Measurements from ENCODE around the gene IL31RA. TPM values are rescaled to one million over a fixed set of nuclear protein-coding genes. Genes with fewer than 3 reads are reported as not detected.

The IL31RA gene
- total RNA-seq, 2 experiments from 2014 or later, result not detected

GRCh38 chr5:55899344-55899743 lies 48.2 kb downstream of the IL31RA start:
- Mint-ChIP-seq H3K27me3 (peaks cover 27% of the 10 kb centered on the region), H3K9me3 (ENCODE audit: low read depth) (peaks cover 2% of the 10 kb centered on the region), H3K4me1 (peaks cover 41% of the 10 kb centered on the region), H3K27ac (no peak overlapping the region), H3K36me3 (no peaks in the 10 kb centered on the region), H3K4me3 (no peak overlapping the region)
- ATAC-seq (no peak), DNase-seq (no peak)
- CTCF ChIA-PET, result no interaction called here

GRCh38 chr5:55900068-55900467 lies 48.9 kb downstream of the IL31RA start:
- ATAC-seq, result no peak
- Mint-ChIP-seq H3K27me3 (peaks cover 30% of the 10 kb centered on the region), H3K4me1 (peaks cover 41% of the 10 kb centered on the region), H3K36me3 (no peaks in the 10 kb centered on the region), H3K9me3 (ENCODE audit: low read depth) (peaks cover 2% of the 10 kb centered on the region), H3K27ac (no peak overlapping the region), H3K4me3 (no peak overlapping the region)
- CTCF ChIA-PET, result no interaction called here
- DNase-seq, result no peak

- Mint-ChIP-seq H3K27ac (no peak overlapping the region), H3K4me3 (no peak overlapping the region), H3K36me3 (no peaks in the 10 kb centered on the region), H3K27me3 (peaks cover 37% of the 10 kb centered on the region), H3K4me1 (peaks cover 44% of the 10 kb centered on the region), H3K9me3 (ENCODE audit: low read depth) (no peaks in the 10 kb centered on the region)
- CTCF ChIA-PET, result no interaction called here
- DNase-seq (no peak), ATAC-seq (no peak)
These were observed 49.6 kb downstream of the IL31RA start for GRCh38 chr5:55900776-55901175.

- Mint-ChIP-seq H3K27me3 (peaks cover 33% of the 10 kb centered on the region), H3K36me3 (no peaks in the 10 kb centered on the region), H3K9me3 (ENCODE audit: low read depth) (no peaks in the 10 kb centered on the region), H3K4me3 (peak overlapping the region; percentile 10), H3K4me1 (peaks cover 43% of the 10 kb centered on the region), H3K27ac (no peak overlapping the region)
- ATAC-seq (no peak), DNase-seq (no peak)
- CTCF ChIA-PET, result no interaction called here
These were observed 51.5 kb downstream of the IL31RA start for GRCh38 chr5:55902696-55903095.

- H3K9me3 Mint-ChIP-seq (ENCODE audit: low read depth), result no peaks in the 10 kb centered on the region
- CTCF ChIA-PET, result no interaction called here
- peak; percentile 93 for ATAC-seq
These were observed 52.1 kb downstream of the IL31RA start for GRCh38 chr5:55903121-55903701.

GRCh38 chr5:55904152-55904551 lies 53.0 kb downstream of the IL31RA start:
- Mint-ChIP-seq H3K27me3 (peaks cover 29% of the 10 kb centered on the region), H3K36me3 (no peaks in the 10 kb centered on the region), H3K27ac (no peak overlapping the region), H3K4me1 (peaks cover 40% of the 10 kb centered on the region), H3K4me3 (no peak overlapping the region), H3K9me3 (ENCODE audit: low read depth) (no peaks in the 10 kb centered on the region)
- ATAC-seq (no peak), DNase-seq (no peak)
- CTCF ChIA-PET, result no interaction called here

More at GRCh38 chr5:55903121-55903701, 52.1 kb downstream of the IL31RA start:
- DNase-seq, result peak; percentile 83
- Mint-ChIP-seq H3K4me1 (peaks cover 40% of the 10 kb centered on the region), H3K27ac (no peak overlapping the region), H3K4me3 (peak overlapping the region; percentile 10), H3K27me3 (peaks cover 31% of the 10 kb centered on the region), H3K36me3 (no peaks in the 10 kb centered on the region)

GRCh38 chr5:55905251-55905650 lies 54.1 kb downstream of the IL31RA start:
- Mint-ChIP-seq H3K9me3 (ENCODE audit: low read depth) (no peaks in the 10 kb centered on the region), H3K4me1 (peaks cover 33% of the 10 kb centered on the region), H3K36me3 (no peaks in the 10 kb centered on the region), H3K27me3 (peaks cover 19% of the 10 kb centered on the region), H3K4me3 (no peak overlapping the region), H3K27ac (no peak overlapping the region)
- no peak for DNase-seq
- no peak for ATAC-seq
- CTCF ChIA-PET, result no interaction called here

- H3K4me3 Mint-ChIP-seq, result no peak overlapping the region
- CTCF ChIA-PET, result no interaction called here
- peaks cover 24% of the 10 kb centered on the region for H3K4me1 Mint-ChIP-seq
- H3K27me3 Mint-ChIP-seq, result peaks cover 11% of the 10 kb centered on the region
- no peaks in the 10 kb centered on the region for H3K36me3 Mint-ChIP-seq
- no peak for DNase-seq
- no peak overlapping the region for H3K27ac Mint-ChIP-seq
- no peak for ATAC-seq
- H3K9me3 Mint-ChIP-seq (ENCODE audit: low read depth), result no peaks in the 10 kb centered on the region
These were observed 56.8 kb downstream of the IL31RA start for GRCh38 chr5:55907927-55908326.

- Mint-ChIP-seq H3K4me1 (peaks cover 15% of the 10 kb centered on the region), H3K4me3 (no peak overlapping the region), H3K36me3 (no peaks in the 10 kb centered on the region), H3K27me3 (peaks cover 11% of the 10 kb centered on the region), H3K27ac (no peak overlapping the region), H3K9me3 (ENCODE audit: low read depth) (no peaks in the 10 kb centered on the region)
- DNase-seq (no peak), ATAC-seq (no peak)
- CTCF ChIA-PET, result no interaction called here
These were observed 57.6 kb downstream of the IL31RA start for GRCh38 chr5:55908804-55909203.

- no peaks in the 10 kb centered on the region for H3K27me3 Mint-ChIP-seq
- ATAC-seq (no peak), DNase-seq (no peak)
- H3K4me1 Mint-ChIP-seq, result peaks cover 2% of the 10 kb centered on the region
- CTCF ChIA-PET, result interaction anchor here (0.6 to 1.7 kb wide), 3 partner anchors 151 to 220 kb away, joined by 3 to 4 read pairs (median 3); no protein-coding TSS in a partner anchor
- H3K27ac Mint-ChIP-seq, result no peak overlapping the region
- H3K9me3 Mint-ChIP-seq (ENCODE audit: low read depth), result no peaks in the 10 kb centered on the region
- no peak overlapping the region for H3K4me3 Mint-ChIP-seq
- H3K36me3 Mint-ChIP-seq, result no peaks in the 10 kb centered on the region
These were observed 60.9 kb downstream of the IL31RA start for GRCh38 chr5:55911784-55912653.

GRCh38 chr5:55913466-55914413 lies 62.6 kb downstream of the IL31RA start:
- H3K27ac Mint-ChIP-seq, result no peak overlapping the region
- no peaks in the 10 kb centered on the region for H3K36me3 Mint-ChIP-seq
- DNase-seq (no peak), ATAC-seq (no peak)
- no peaks in the 10 kb centered on the region for H3K9me3 Mint-ChIP-seq (ENCODE audit: low read depth)
- no peaks in the 10 kb centered on the region for H3K27me3 Mint-ChIP-seq
- peaks cover 4% of the 10 kb centered on the region for H3K4me1 Mint-ChIP-seq
- no peak overlapping the region for H3K4me3 Mint-ChIP-seq
- CTCF ChIA-PET, result no interaction called here

GRCh38 chr5:55914971-55915370 lies 63.8 kb downstream of the IL31RA start:
- ATAC-seq (no peak), DNase-seq (no peak)
- Mint-ChIP-seq H3K27ac (no peak overlapping the region), H3K4me1 (peaks cover 12% of the 10 kb centered on the region), H3K4me3 (no peak overlapping the region), H3K27me3 (no peaks in the 10 kb centered on the region), H3K9me3 (ENCODE audit: low read depth) (no peaks in the 10 kb centered on the region), H3K36me3 (no peaks in the 10 kb centered on the region)
- CTCF ChIA-PET, result no interaction called here

GRCh38 chr5:55915783-55916182 lies 64.6 kb downstream of the IL31RA start:
- Mint-ChIP-seq H3K9me3 (ENCODE audit: low read depth) (no peaks in the 10 kb centered on the region), H3K27me3 (no peaks in the 10 kb centered on the region), H3K36me3 (no peaks in the 10 kb centered on the region), H3K4me3 (no peak overlapping the region), H3K27ac (no peak overlapping the region), H3K4me1 (peaks cover 16% of the 10 kb centered on the region)
- no peak for DNase-seq
- CTCF ChIA-PET, result no interaction called here
- ATAC-seq, result no peak

All from activated CD8-positive, alpha-beta memory T cell treated with anti-CD3 and anti-CD28 coated beads, Interleukin-2, amount 10 ng/mL, durations not matched to agents 7 days and 5 days (primary cell).